Uterus (tissue), 4 donors: ENCODE measurements around the gene DPH7. TPM values are rescaled to one million over a fixed set of nuclear protein-coding genes. Genes with fewer than 3 reads are reported as not detected.

ENCODE experiments used
- DNase-seq, 2 donors: peaks; one replicate each; pipeline ENCODE4 v3.0.0-alpha.2; 2019 to 2020
- H3K27ac ChIP-seq, 2 donors: fragments of 200-600 bp; sonication (generic); 1 replicate in 1 of 2; 2 replicates in 1 of 2; pipeline ENCODE4 v1.5.1; 2016 to 2018
- H3K27me3 ChIP-seq, 2 donors: fragments of 200-600 bp; sonication (generic); one replicate each; pipeline ENCODE4 v1.5.1; 2018 to 2019; ENCODE audit warnings: control low read depth in 1 of 2
- H3K36me3 ChIP-seq, 2 donors: fragments of 200-600 bp; sonication (generic); one replicate each; pipeline ENCODE4 v1.5.1; 2019; ENCODE audit warnings: control low read depth in 1 of 2
- H3K4me1 ChIP-seq, 2 donors: fragments of 200-600 bp; sonication (generic); one replicate each; pipeline ENCODE4 v1.5.1; 2018 to 2019; ENCODE audit warnings: control low read depth in 1 of 2
- H3K4me3 ChIP-seq, 2 donors: fragments of 200-600 bp; sonication (generic); 1 replicate in 1 of 2; 2 replicates in 1 of 2; pipeline ENCODE4 v1.5.1; 2018 to 2019; ENCODE audit warnings: mild to moderate bottlenecking in 1 of 2
- H3K9me3 ChIP-seq, 2 donors: fragments of 200-600 bp; sonication (generic); one replicate each; pipeline ENCODE4 v1.5.1; 2019; ENCODE audit warnings: control low read depth in 1 of 2
- POLR2A ChIP-seq, 2 donors: fragments of 450-650 bp; IDR thresholded peaks; one replicate each; pipeline ENCODE4 v1.6.1; 2016; ENCODE audit warnings: antibody characterized with exemption in 2 of 2, mild to moderate bottlenecking in 1 of 2, moderate library complexity in 1 of 2
- intact Hi-C: fragments of 100-400 bp; cut with DNase I; formaldehyde crosslinking; loops from one replicate; pipeline ENCODE4 v1.15.1; 2023; ENCODE audit warnings: low total_unique reads
- total RNA-seq, 4 donors: library from RNA; depleted of rRNA in 3 of 4; stranded (reverse); fragments of >200 nt in 3 of 4; gene quantifications; one replicate each; pipeline versions ENCODE4 v1.1.0 to v1.2.4, GENCODE V29; 2014 to 2023
- TF ChIP-seq, protein P1 (sequence below), 4 experiments: fragments of 200-600 bp in 2 of 4; fragments of 450-650 bp in 2 of 4; sonication (generic) in 2 of 4; IDR thresholded peaks; one replicate each; pipeline ENCODE4 v1.5.1; 2016 to 2019; ENCODE audit warnings: antibody characterized with exemption in 4 of 4, mild to moderate bottlenecking in 2 of 4, moderate library complexity in 1 of 4
- donor health status: DM: yes; HTN: yes; CAD: no.

Gene DPH7
- total RNA-seq, 4 donors from 2014 or later: 31.3 to 42.4 (median 38.4) TPM

DNA sequence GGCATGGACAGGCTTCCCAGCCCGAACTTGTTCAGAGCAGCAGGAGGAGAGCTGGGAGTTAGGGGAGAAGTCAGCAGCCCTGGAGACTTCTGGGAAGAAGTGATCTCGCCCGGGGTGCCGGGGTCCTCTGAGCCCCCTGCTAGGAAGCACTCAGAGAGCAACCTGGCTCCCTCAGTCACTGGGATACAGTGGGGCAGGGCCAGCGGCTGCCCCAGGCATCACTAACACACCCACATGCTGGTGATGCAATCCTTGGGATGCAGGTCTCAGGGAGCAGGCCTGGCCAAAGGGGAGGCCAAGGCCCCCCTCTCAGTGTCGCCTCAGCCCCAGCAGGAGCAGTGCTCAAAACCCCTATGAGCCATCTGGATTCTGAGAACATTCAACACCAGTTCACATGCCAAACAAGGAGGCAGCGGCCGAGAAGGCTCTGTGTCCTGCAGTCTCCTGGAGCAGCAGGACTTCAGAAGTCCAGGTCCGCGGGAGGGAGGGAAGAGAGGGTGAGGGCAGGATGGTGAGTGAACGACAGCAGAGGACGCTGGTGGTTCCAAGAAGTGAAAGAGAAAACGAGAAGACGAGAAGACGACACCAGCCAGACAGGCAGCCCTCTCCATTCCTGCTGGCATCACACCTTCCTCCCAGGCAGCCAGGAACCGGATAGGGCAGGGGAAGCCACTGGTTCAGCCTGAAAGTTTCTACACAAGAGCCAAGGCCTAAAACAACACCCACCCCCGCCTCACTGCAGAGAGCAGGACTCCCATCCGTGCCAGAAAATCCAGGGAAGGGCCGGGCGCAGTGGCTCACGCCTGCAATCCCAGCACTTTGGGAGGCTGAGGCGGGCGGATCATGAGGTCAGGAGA lies 30.8 kb downstream of the DPH7 start:
- no peak for DNase-seq
- no peak for TF ChIP-seq POLR2A (IDR thresholded peaks at IDR 0.05)
- TF ChIP-seq, protein P1, sequence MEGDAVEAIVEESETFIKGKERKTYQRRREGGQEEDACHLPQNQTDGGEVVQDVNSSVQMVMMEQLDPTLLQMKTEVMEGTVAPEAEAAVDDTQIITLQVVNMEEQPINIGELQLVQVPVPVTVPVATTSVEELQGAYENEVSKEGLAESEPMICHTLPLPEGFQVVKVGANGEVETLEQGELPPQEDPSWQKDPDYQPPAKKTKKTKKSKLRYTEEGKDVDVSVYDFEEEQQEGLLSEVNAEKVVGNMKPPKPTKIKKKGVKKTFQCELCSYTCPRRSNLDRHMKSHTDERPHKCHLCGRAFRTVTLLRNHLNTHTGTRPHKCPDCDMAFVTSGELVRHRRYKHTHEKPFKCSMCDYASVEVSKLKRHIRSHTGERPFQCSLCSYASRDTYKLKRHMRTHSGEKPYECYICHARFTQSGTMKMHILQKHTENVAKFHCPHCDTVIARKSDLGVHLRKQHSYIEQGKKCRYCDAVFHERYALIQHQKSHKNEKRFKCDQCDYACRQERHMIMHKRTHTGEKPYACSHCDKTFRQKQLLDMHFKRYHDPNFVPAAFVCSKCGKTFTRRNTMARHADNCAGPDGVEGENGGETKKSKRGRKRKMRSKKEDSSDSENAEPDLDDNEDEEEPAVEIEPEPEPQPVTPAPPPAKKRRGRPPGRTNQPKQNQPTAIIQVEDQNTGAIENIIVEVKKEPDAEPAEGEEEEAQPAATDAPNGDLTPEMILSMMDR (IDR thresholded peaks at IDR 0.05): no peak
- Histone ChIP-seq H3K36me3 (no peaks in the 10 kb centered on the region), H3K4me3 (no peak overlapping the region), H3K27me3 (no peaks in the 10 kb centered on the region), H3K9me3 (no peaks in the 10 kb centered on the region), H3K4me1 (peaks cover 0 to 5% of the 10 kb centered on the region in 2 donors), H3K27ac (peak overlapping the region; percentile 43 to 73)
- intact Hi-C loops: no loop called here

DNA sequence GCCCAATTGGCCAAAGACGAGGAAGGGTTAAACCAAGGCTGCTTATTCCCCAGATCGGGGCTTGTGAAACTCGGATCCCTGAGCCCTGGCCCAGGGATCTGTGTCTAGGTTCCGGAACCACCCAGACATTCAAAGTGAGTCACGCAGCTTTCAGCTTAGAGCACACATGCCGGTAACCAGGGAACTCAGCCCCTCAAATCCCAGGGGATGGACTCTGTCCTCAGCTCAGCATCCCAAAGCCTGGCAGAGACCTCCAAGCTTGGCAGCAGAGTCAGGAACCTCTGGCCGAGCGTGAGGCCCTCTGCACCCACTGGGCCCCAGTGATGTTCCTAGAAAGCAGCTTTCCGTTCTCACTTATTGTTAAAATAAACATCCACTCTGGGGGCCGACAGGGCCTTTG lies 33.6 kb downstream of the DPH7 start:
- Histone ChIP-seq H3K4me1 (no peaks in the 10 kb centered on the region), H3K4me3 (no peak overlapping the region), H3K36me3 (no peaks in the 10 kb centered on the region), H3K9me3 (no peaks in the 10 kb centered on the region), H3K27me3 (no peaks in the 10 kb centered on the region), H3K27ac (peak overlapping the region; percentile 50 to 54)
- DNase-seq: peak in 1 of 2 donors; percentile 47
- TF ChIP-seq, protein P1 (IDR thresholded peaks at IDR 0.05): no peak
- no peak for TF ChIP-seq POLR2A (IDR thresholded peaks at IDR 0.05)
- intact Hi-C loops: no loop called here

DNA sequence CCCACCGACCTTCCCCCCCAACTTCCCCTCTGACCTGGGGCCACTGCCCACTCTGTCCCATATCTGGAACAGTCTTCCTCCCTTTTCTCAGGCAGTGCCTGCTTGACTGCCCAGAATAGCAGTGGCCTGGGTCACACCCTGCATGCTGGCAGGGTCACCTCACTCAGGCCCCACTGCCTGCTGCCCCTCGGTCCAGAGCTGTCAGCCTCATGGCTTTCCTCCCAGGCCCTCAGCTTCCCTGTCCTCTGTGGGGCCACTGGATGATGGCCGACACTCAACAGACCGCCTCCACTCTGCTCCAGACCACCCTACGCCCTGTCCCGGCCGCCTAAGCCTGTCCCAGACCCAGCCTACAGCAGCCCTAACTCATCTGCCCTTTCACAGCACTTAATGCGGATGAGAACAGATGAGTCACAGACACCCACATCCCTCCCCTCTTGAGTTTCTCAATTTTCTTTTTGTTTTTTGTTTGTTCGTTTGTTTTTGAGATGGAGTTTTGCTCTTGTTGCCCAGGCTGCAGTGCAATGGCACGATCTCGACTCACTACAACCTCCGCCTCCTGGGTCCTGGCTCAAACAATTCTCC lies 34.5 kb downstream of the DPH7 start:
- H3K27ac ChIP-seq: peak overlapping the region; percentile 54 to 66
- TF ChIP-seq POLR2A (IDR thresholded peaks at IDR 0.05): no peak
- TF ChIP-seq, protein P1 (IDR thresholded peaks at IDR 0.05): no peak

DNA sequence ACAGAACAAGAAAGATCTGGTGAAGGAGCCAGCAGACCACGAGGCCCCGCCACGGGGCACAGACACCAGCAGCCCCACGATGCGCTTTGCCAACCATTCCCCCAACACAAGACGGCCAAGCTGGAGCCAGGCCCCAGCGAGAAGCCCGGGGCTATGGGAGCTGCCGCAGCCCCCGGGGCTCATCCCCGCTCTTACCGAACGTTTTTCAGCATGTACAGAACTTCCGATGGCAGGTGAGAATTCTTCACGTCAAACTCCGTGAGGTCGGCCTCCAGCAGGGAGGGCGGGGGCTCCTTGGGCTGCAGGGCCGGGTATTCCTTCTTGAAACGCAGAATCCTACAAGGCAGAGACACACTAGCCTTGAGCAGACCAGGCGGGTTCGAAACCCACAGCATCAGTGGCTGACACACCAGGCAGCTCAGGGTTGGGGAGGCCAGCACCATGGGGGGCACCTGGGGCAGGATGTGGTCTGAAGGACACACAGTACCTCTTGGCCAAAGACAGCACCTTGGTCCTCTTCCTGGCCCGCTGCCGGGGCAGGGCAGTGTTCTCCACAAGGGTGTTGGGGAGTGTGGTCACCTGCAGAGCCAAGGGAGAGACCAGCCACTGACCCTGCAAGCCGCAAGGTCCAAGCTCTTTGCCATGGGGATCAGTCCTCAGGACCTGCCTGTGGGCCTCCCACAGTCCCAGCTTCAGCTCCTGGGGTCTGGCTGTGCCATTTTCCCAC lies 35.3 kb downstream of the DPH7 start:
- intact Hi-C loops: no loop called here
- H3K4me3 ChIP-seq: no peak overlapping the region
- H3K27ac ChIP-seq: peak overlapping the region in 1 of 2 donors; percentile 66
- H3K27me3 ChIP-seq: no peaks in the 10 kb centered on the region
- DNase-seq: no peak
- no peaks in the 10 kb centered on the region for H3K9me3 ChIP-seq
- H3K36me3 ChIP-seq: no peaks in the 10 kb centered on the region
- no peaks in the 10 kb centered on the region for H3K4me1 ChIP-seq
- TF ChIP-seq, protein P1 (IDR thresholded peaks at IDR 0.05): no peak
- no peak for TF ChIP-seq POLR2A (IDR thresholded peaks at IDR 0.05)

More for the DNA sequence above, 34.5 kb downstream of the DPH7 start:
- Histone ChIP-seq H3K4me3 (no peak overlapping the region), H3K36me3 (no peaks in the 10 kb centered on the region), H3K9me3 (no peaks in the 10 kb centered on the region), H3K4me1 (no peaks in the 10 kb centered on the region), H3K27me3 (no peaks in the 10 kb centered on the region)
- DNase-seq: no peak
- intact Hi-C loops: no loop called here
